PC-3 (cell line): ENCODE results near the gene CDC34. TPM values are rescaled to one million over a fixed set of nuclear protein-coding genes. Genes with fewer than 3 reads are reported as not detected.
A peak's percentile ranks its signal among the peaks of the same experiment; 100 is the strongest.

Experiments
- ATAC-seq: fragments of 200-7000 bp; cut with Tn5 transposase; 2 replicates; pipeline ENCODE4 v1.9.1; 2020; ENCODE audit warnings: mild to moderate bottlenecking, moderate library complexity
- BruUV-seq: library from RNA; stranded (reverse); fragments of 400-500 nt; replicated peaks from 2 replicates; lab custom pipeline; 2021; lab: Mats Ljungman, UMichigan
- CTCF ChIA-PET: fragments of 300-600 bp; sonication (Branson Sonifier 250); formaldehyde crosslinking; loops from one replicate; lab custom pipeline; 2022; ENCODE audit warnings: antibody characterized with exemption; lab: Charles Lee
- POLR2A ChIA-PET: fragments of 300-600 bp; sonication (Branson Sonifier 250); formaldehyde crosslinking; loops from one replicate; lab custom pipeline; 2022; ENCODE audit warnings: antibody characterized with exemption; ENCODE audit not compliant: unreplicated experiment; lab: Charles Lee
- DNase-seq: peaks from one replicate; pipeline ENCODE4 v3.0.0-alpha.2; 2015
- H2AFZ ChIP-seq: fragments of 300-600 bp; sonication (generic); 2 replicates; pipeline ENCODE4 v1.6.0; 2016; ENCODE audit warnings: antibody characterized with exemption, low read length
- H3F3A ChIP-seq: fragments of 300-600 bp; sonication (generic); one replicate; pipeline ENCODE4 v1.6.0; 2017; ENCODE audit warnings: antibody characterized with exemption, low read length, control low read depth, mild to moderate bottlenecking; ENCODE audit not compliant: unreplicated experiment
- H3K27ac ChIP-seq: fragments of 300-600 bp; sonication (generic); 2 replicates; pipeline ENCODE4 v1.5.1; 2016; ENCODE audit warnings: mild to moderate bottlenecking, low read length
- H3K27me3 ChIP-seq: fragments of 300-600 bp; sonication (generic); 2 replicates; pipeline ENCODE4 v1.6.1; 2016; ENCODE audit warnings: low read length, mixed read lengths
- H3K36me3 ChIP-seq: fragments of 300-600 bp; sonication (generic); 2 replicates; pipeline ENCODE4 v1.6.1; 2016; ENCODE audit warnings: low read depth, mixed run types, low read length, mixed read lengths
- H3K4me1 ChIP-seq: fragments of 300-600 bp; sonication (generic); 2 replicates; pipeline ENCODE4 v1.5.1; 2016; ENCODE audit warnings: low read length; ENCODE audit not compliant: insufficient read depth
- H3K4me2 ChIP-seq: fragments of 300-600 bp; sonication (generic); 2 replicates; pipeline ENCODE4 v1.6.0; 2016; ENCODE audit warnings: low read length
- H3K4me3 ChIP-seq: fragments of 300-600 bp; sonication (generic); 2 replicates; pipeline ENCODE4 v1.5.1; 2016; ENCODE audit warnings: mild to moderate bottlenecking, low read length, mixed read lengths
- H3K79me2 ChIP-seq: fragments of 300-600 bp; sonication (generic); 2 replicates; pipeline ENCODE4 v1.6.1; 2017; ENCODE audit warnings: low read length, mixed read lengths
- H3K9ac ChIP-seq: fragments of 300-600 bp; sonication (generic); 2 replicates; pipeline ENCODE4 v1.6.0; 2016; ENCODE audit warnings: mild to moderate bottlenecking, low read length
- H3K9me2 ChIP-seq: fragments of 300-600 bp; sonication (generic); replicated peaks from 2 replicates; pipeline ENCODE4 v1.6.1; 2016; ENCODE audit warnings: mixed run types, low read length, mixed read lengths
- H3K9me3 ChIP-seq: fragments of 300-600 bp; sonication (generic); 2 replicates; pipeline ENCODE4 v1.6.1; 2016; ENCODE audit warnings: low read length, mixed read lengths
- H4K20me1 ChIP-seq: fragments of 300-600 bp; sonication (generic); 2 replicates; pipeline ENCODE4 v1.6.1; 2016; ENCODE audit warnings: low read length, mixed read lengths
- EZH2 ChIP-seq: fragments of 300-600 bp; sonication (generic); IDR thresholded peaks from one replicate; pipeline ENCODE4 v1.6.1; 2017; ENCODE audit warnings: antibody characterized with exemption, mild to moderate bottlenecking, low read length; ENCODE audit not compliant: unreplicated experiment
- EZH2phosphoT487 ChIP-seq: fragments of 300-600 bp; sonication (generic); IDR thresholded peaks from 2 replicates; pipeline ENCODE4 v1.6.1; 2018; ENCODE audit warnings: mild to moderate bottlenecking, antibody characterized with exemption, low read length, borderline replicate concordance
- intact Hi-C: fragments of 100-400 bp; cut with micrococcal nuclease; formaldehyde crosslinking; loops from 2 replicates; pipeline ENCODE4 v1.9.0; 2023
- total RNA-seq: library from RNA; depleted of rRNA; stranded (reverse); fragments of >200 nt; gene quantifications from 2 replicates; pipeline ENCODE4 v1.2.3, GENCODE V29; 2014
- TF ChIP-seq, protein P1 (sequence below): fragments of 300-600 bp; sonication (generic); conservative IDR thresholded peaks from 2 replicates; pipeline ENCODE4 v1.5.1; 2017; ENCODE audit warnings: antibody characterized with exemption, low read depth, mild to moderate bottlenecking, low read length

The CDC34 gene
- total RNA-seq, 1 experiment from 2014 or later = 119 TPM

DNA sequence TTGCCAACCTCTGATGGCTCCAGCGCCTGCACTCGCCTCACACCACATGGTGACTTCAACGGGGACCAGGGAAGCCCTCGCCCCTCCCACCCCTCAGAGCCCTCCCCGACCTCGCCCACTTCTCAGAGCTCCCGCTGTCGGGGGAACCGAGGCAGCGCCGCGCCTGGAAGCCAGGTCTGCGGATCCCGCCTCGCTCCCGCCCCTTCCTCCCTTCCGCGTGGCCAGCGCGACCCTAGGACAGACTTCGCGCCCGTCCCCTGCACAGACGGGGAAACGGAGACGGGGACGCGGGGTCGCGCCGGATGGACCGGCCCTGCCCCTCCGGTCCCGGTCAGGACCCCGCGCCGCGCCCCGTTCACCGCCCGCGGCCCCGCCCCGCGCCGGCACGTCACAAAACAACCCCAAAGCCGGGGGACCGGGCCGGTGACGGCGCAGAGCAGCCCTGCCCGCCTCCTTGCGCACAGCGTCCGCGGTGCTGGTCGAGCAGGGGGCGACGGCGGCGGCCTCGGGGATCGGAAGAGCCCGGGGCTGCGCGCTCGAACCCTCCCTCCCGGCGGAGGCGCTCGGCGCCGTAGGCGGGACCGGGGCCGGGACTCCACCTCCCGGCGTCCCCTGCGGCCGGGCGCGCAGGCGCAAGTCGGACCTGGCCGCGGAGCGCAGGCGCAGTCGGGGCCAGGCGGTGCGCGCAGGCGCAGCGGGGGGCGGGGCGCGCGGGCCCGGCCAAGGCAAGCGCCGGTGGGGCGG, 379 bp upstream of the CDC34 start:
- TF ChIP-seq EZH2 = no peak
- H3K9me2 ChIP-seq = no peaks in the 10 kb centered on the region
- H3K27ac ChIP-seq = peak overlapping the region; percentile 32
- ATAC-seq (peak; percentile 54), DNase-seq (peak; percentile 81)
- peaks cover 20% of the 10 kb centered on the region for H4K20me1 ChIP-seq
- H3K4me3 ChIP-seq = peak overlapping the region; percentile 77
- peak overlapping the region; percentile 81 for H3K9ac ChIP-seq
- POLR2A ChIA-PET = no interaction called here
- no TSS peak for BruUV-seq
- H3F3A ChIP-seq = no peaks in the 10 kb centered on the region
- 0 out of 2 replicates have a peak, but pooled peaks cover 1% of the 10 kb centered on the region for H3K36me3 ChIP-seq
- CTCF ChIA-PET = interaction anchor here (0.6 to 0.8 kb wide), 2 partner anchors 25 to 71 kb away, joined by 3 read pairs; no protein-coding TSS in a partner anchor
- H3K4me2 ChIP-seq = peak overlapping the region; percentile 86
- intact Hi-C loops = no loop called here
- H3K79me2 ChIP-seq = peaks cover 42% of the 10 kb centered on the region
- H3K4me1 ChIP-seq = peaks cover 22% of the 10 kb centered on the region
- H3K27me3 ChIP-seq = no peaks in the 10 kb centered on the region
- no peaks in the 10 kb centered on the region for H3K9me3 ChIP-seq
- peak overlapping the region; percentile 89 for H2AFZ ChIP-seq

- 0 out of 2 replicates have a peak, but pooled peaks cover 11% of the 10 kb centered on the region for H3K36me3 ChIP-seq
- ATAC-seq = peak; percentile 16
- no peaks in the 10 kb centered on the region for H3F3A ChIP-seq
- H4K20me1 ChIP-seq = peaks cover 20% of the 10 kb centered on the region
- H3K9me2 ChIP-seq = no peaks in the 10 kb centered on the region
- TF ChIP-seq EZH2phosphoT487 (no peak), EZH2 (no peak)
- TF ChIP-seq, protein P1, sequence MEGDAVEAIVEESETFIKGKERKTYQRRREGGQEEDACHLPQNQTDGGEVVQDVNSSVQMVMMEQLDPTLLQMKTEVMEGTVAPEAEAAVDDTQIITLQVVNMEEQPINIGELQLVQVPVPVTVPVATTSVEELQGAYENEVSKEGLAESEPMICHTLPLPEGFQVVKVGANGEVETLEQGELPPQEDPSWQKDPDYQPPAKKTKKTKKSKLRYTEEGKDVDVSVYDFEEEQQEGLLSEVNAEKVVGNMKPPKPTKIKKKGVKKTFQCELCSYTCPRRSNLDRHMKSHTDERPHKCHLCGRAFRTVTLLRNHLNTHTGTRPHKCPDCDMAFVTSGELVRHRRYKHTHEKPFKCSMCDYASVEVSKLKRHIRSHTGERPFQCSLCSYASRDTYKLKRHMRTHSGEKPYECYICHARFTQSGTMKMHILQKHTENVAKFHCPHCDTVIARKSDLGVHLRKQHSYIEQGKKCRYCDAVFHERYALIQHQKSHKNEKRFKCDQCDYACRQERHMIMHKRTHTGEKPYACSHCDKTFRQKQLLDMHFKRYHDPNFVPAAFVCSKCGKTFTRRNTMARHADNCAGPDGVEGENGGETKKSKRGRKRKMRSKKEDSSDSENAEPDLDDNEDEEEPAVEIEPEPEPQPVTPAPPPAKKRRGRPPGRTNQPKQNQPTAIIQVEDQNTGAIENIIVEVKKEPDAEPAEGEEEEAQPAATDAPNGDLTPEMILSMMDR = peak; percentile 62
- H3K27me3 ChIP-seq = no peaks in the 10 kb centered on the region
- H3K27ac ChIP-seq = 0 out of 2 replicates have a peak overlapping the region, but pooled peaks have one; percentile 2
- H2AFZ ChIP-seq = peak overlapping the region; percentile 13; the same call in 1 of the 2 replicates
- H3K9me3 ChIP-seq = no peaks in the 10 kb centered on the region
- peak overlapping the region; percentile 93 for H3K4me2 ChIP-seq
- ChIA-PET POLR2A (no interaction called here), CTCF (no interaction called here)
- H3K9ac ChIP-seq = peak overlapping the region; percentile 81
- intact Hi-C loops = no loop called here
- H3K4me1 ChIP-seq = peaks cover 22% of the 10 kb centered on the region
- peak overlapping the region; percentile 89 for H3K4me3 ChIP-seq
- BruUV-seq = TSS peak; percentile 39
- H3K79me2 ChIP-seq = peaks cover 42% of the 10 kb centered on the region
- peak; percentile 53 for DNase-seq
Observed at GRCh38 chr19:532561-533363, 1.2 kb downstream of the CDC34 start.

- H3K79me2 ChIP-seq = peaks cover 42% of the 10 kb centered on the region
- intact Hi-C loops = no loop called here
- ATAC-seq = no peak
Observed at GRCh38 chr19:533364-534058, 2.0 kb downstream of the CDC34 start.

More at GRCh38 chr19:533364-534058, 2.0 kb downstream of the CDC34 start:
- Histone ChIP-seq H3K27me3 (no peaks in the 10 kb centered on the region), H3F3A (no peaks in the 10 kb centered on the region), H3K27ac (no peak overlapping the region), H3K9me3 (no peaks in the 10 kb centered on the region), H2AFZ (peak overlapping the region; percentile 13; the same call in 1 of the 2 replicates), H3K4me1 (peaks cover 22% of the 10 kb centered on the region), H4K20me1 (peaks cover 20% of the 10 kb centered on the region), H3K4me3 (peak overlapping the region; percentile 89), H3K4me2 (peak overlapping the region; percentile 93), H3K9ac (peak overlapping the region; percentile 81), H3K36me3 (0 out of 2 replicates have a peak, but pooled peaks cover 11% of the 10 kb centered on the region), H3K9me2 (no peaks in the 10 kb centered on the region)
- ChIA-PET CTCF (no interaction called here), POLR2A (no interaction called here)
- BruUV-seq = no TSS peak
- TF ChIP-seq, protein P1 = no peak
- TF ChIP-seq EZH2phosphoT487 = no peak
- TF ChIP-seq EZH2 = no peak
- DNase-seq = no peak
